Mesenchymal stem cell (in vitro differentiated cells and primary cell): ENCODE results near the gene ERGIC1.
"Not testable (repeated sequence)": the region's sequence is repeated elsewhere in the genome, so short reads cannot be mapped to it uniquely, and the experiment has no call there.

Experiments
- DNase-seq: peaks from one replicate; pipeline ENCODE4 v3.0.0-alpha.2; 2013
- H2AFZ ChIP-seq: one replicate; pipeline ENCODE4 v1.6.1; 2013; ENCODE audit warnings: low read depth, mild to moderate bottlenecking, control low read depth, inconsistent platforms, low read length, moderate library complexity
- H2AK5ac ChIP-seq: 2 replicates; pipeline ENCODE4 v1.6.1; 2013; ENCODE audit warnings: low read length, moderate library complexity, mild to moderate bottlenecking, inconsistent platforms; ENCODE audit not compliant: severe bottlenecking
- H2BK120ac ChIP-seq: one replicate; pipeline ENCODE4 v1.6.1; 2013; ENCODE audit warnings: low read depth, mild to moderate bottlenecking, inconsistent platforms, low read length, moderate library complexity
- H2BK12ac ChIP-seq, 2 experiments: one replicate each; pipeline ENCODE4 v1.6.1; 2013; ENCODE audit warnings: inconsistent platforms in 2 of 2, low read length in 2 of 2, mild to moderate bottlenecking in 2 of 2, moderate library complexity in 2 of 2, control low read depth in 1 of 2
- H2BK15ac ChIP-seq: one replicate; pipeline ENCODE4 v1.6.1; 2013; ENCODE audit warnings: mild to moderate bottlenecking, low read depth, inconsistent platforms; ENCODE audit not compliant: poor library complexity, severe bottlenecking
- H2BK5ac ChIP-seq: 2 replicates; pipeline ENCODE4 v1.6.1; 2013; ENCODE audit warnings: low read depth, mild to moderate bottlenecking, low read length, control low read depth, inconsistent platforms; ENCODE audit not compliant: poor library complexity, severe bottlenecking
- H3K14ac ChIP-seq, 2 experiments: one replicate each; pipeline ENCODE4 v1.6.1; 2013; ENCODE audit warnings: inconsistent platforms in 2 of 2, low read length in 2 of 2, control low read depth in 1 of 2, mild to moderate bottlenecking in 1 of 2, moderate library complexity in 1 of 2
- H3K18ac ChIP-seq, 2 experiments: one replicate each; pipeline ENCODE4 v1.6.1; 2013; ENCODE audit warnings: inconsistent platforms in 2 of 2, low read length in 2 of 2, control low read depth in 1 of 2, low read depth in 1 of 2, mild to moderate bottlenecking in 1 of 2
- H3K23ac ChIP-seq, 2 experiments: one replicate each; pipeline ENCODE4 v1.6.1; 2013; ENCODE audit warnings: inconsistent platforms in 2 of 2, low read length in 2 of 2, mild to moderate bottlenecking in 2 of 2, moderate library complexity in 2 of 2, control low read depth in 1 of 2
- H3K27ac ChIP-seq: 2 replicates; pipeline ENCODE4 v1.5.1; 2013; ENCODE audit warnings: mild to moderate bottlenecking, moderate library complexity, low read length, control low read depth, inconsistent platforms; ENCODE audit not compliant: poor library complexity, severe bottlenecking
- H3K27me3 ChIP-seq, 2 experiments: 2 replicates each; pipeline versions ENCODE4 v1.6.1 to v1.7.0; 2013; ENCODE audit warnings: low read length in 2 of 2, mild to moderate bottlenecking in 2 of 2, moderate library complexity in 2 of 2, control low read depth in 1 of 2, inconsistent platforms in 1 of 2; ENCODE audit not compliant: control insufficient read depth in 1 of 2, insufficient read depth in 1 of 2
- H3K36me3 ChIP-seq, 2 experiments: 2 replicates each; pipeline versions ENCODE4 v1.6.1 to v1.7.0; 2013; ENCODE audit warnings: low read length in 2 of 2, control low read depth in 1 of 2, inconsistent platforms in 1 of 2, low read depth in 1 of 2, mild to moderate bottlenecking in 1 of 2; ENCODE audit not compliant: insufficient read depth in 2 of 2, control insufficient read depth in 1 of 2
- H3K4ac ChIP-seq, 2 experiments: one replicate each; pipeline ENCODE4 v1.6.1; 2013; ENCODE audit warnings: inconsistent platforms in 2 of 2, low read length in 2 of 2, mild to moderate bottlenecking in 2 of 2, moderate library complexity in 2 of 2, control low read depth in 1 of 2, low read depth in 1 of 2
- H3K4me1 ChIP-seq: 2 replicates; pipeline ENCODE4 v1.6.1; 2013; ENCODE audit warnings: low read depth, low read length, control low read depth; ENCODE audit not compliant: control insufficient read depth, insufficient read depth
- H3K4me2 ChIP-seq: 2 replicates; pipeline ENCODE4 v1.6.1; 2013; ENCODE audit warnings: low read length, mild to moderate bottlenecking, inconsistent platforms; ENCODE audit not compliant: poor library complexity, severe bottlenecking
- H3K4me3 ChIP-seq, 2 experiments: 2 replicates each; pipeline versions ENCODE4 v1.5.1 to v1.7.0; 2013; ENCODE audit warnings: low read length in 2 of 2, mild to moderate bottlenecking in 2 of 2, control low read depth in 1 of 2, low read depth in 1 of 2; ENCODE audit not compliant: insufficient read depth in 1 of 2
- H3K79me1 ChIP-seq: replicated peaks from 2 replicates; pipeline ENCODE4 v1.6.1; 2013; ENCODE audit warnings: mild to moderate bottlenecking, control low read depth, low read length, inconsistent platforms; ENCODE audit not compliant: poor library complexity, severe bottlenecking
- H3K9ac ChIP-seq: 2 replicates; pipeline ENCODE4 v1.7.0; 2013; ENCODE audit warnings: mild to moderate bottlenecking, low read length, moderate library complexity
- H3K9me3 ChIP-seq: 2 replicates; pipeline ENCODE4 v1.7.0; 2013; ENCODE audit warnings: mild to moderate bottlenecking, low read length; ENCODE audit not compliant: control insufficient read depth
- H4K8ac ChIP-seq: one replicate; pipeline ENCODE4 v1.6.1; 2013; ENCODE audit warnings: inconsistent platforms, mild to moderate bottlenecking, low read length, moderate library complexity
- H4K91ac ChIP-seq: one replicate; pipeline ENCODE4 v1.6.1; 2013; ENCODE audit warnings: mild to moderate bottlenecking, low read length, inconsistent platforms
- WGBS: methylation state at CpG from one replicate; pipeline ENCODE4 v1.1.7; 2013; ENCODE audit warnings: mixed read lengths; 5-methylcytosine and 5-hydroxymethylcytosine counted together

The ERGIC1 gene

GRCh38 chr5:172787538-172787937 lies 46.5 kb upstream of the ERGIC1 start:
- H3K4me3 ChIP-seq, H3K23ac ChIP-seq, H3K36me3 ChIP-seq, H4K91ac ChIP-seq, H3K14ac ChIP-seq, H3K9me3 ChIP-seq, H2BK5ac ChIP-seq, H4K8ac ChIP-seq, H2AFZ ChIP-seq, H3K4me2 ChIP-seq, H3K27me3 ChIP-seq, H3K27ac ChIP-seq, H3K9ac ChIP-seq, DNase-seq, H2BK120ac ChIP-seq, H2BK15ac ChIP-seq, H3K79me1 ChIP-seq, H3K18ac ChIP-seq: not testable (repeated sequence)
- Histone ChIP-seq H2AK5ac (peak overlapping the region; percentile 35), H3K4ac (peak overlapping the region in 1 of 2 experiments; percentile 39), H3K4me1 (peaks cover 22% of the 10 kb centered on the region), H2BK12ac (peak overlapping the region in 1 of 2 experiments; percentile 51)
- 73% methylated on average over 3 of the region's 3 CpGs for WGBS

- peak overlapping the region; percentile 66 for H2AK5ac ChIP-seq
- no peak overlapping the region for H3K23ac ChIP-seq
- WGBS: 70% methylated on average over 18 of the region's 21 CpGs
- H2BK120ac ChIP-seq: peak overlapping the region; percentile 11
- H2BK12ac ChIP-seq: peak overlapping the region; percentile 73 to 82
- H2BK15ac ChIP-seq: peak overlapping the region; percentile 90
- no peaks in the 10 kb centered on the region for H3K79me1 ChIP-seq
- no peaks in the 10 kb centered on the region for H3K27me3 ChIP-seq
- H2AFZ ChIP-seq: no peak overlapping the region
- H2BK5ac ChIP-seq: no peak overlapping the region
- no peaks in the 10 kb centered on the region for H3K36me3 ChIP-seq
- no peaks in the 10 kb centered on the region for H3K9me3 ChIP-seq
- H3K14ac ChIP-seq: peak overlapping the region in 1 of 2 experiments; percentile 64
- H3K4me3 ChIP-seq: peak overlapping the region in 1 of 2 experiments; percentile 42
- peak; percentile 79 for DNase-seq
- H4K8ac ChIP-seq: peak overlapping the region; percentile 84
- no peak overlapping the region for H3K27ac ChIP-seq
- H3K4me1 ChIP-seq: peaks cover 24% of the 10 kb centered on the region
- H3K4me2 ChIP-seq: no peak overlapping the region
- H3K18ac ChIP-seq: peak overlapping the region; percentile 56 to 80
- peak overlapping the region; percentile 2 for H4K91ac ChIP-seq
- peak overlapping the region; percentile 42 to 82 for H3K4ac ChIP-seq
- H3K9ac ChIP-seq: peak overlapping the region; percentile 83
These were observed 45.0 kb upstream of the ERGIC1 start for GRCh38 chr5:172788771-172789686.

GRCh38 chr5:172789687-172790495 lies 44.2 kb upstream of the ERGIC1 start:
- no peaks in the 10 kb centered on the region for H3K9me3 ChIP-seq
- 40% methylated on average over 9 of the region's 9 CpGs for WGBS
- H3K18ac ChIP-seq: peak overlapping the region; percentile 56 to 80
- H3K4me2 ChIP-seq: no peak overlapping the region
- H2BK15ac ChIP-seq: peak overlapping the region; percentile 1
- H4K91ac ChIP-seq: peak overlapping the region; percentile 2
- no peak overlapping the region for H3K14ac ChIP-seq
- peaks cover 28% of the 10 kb centered on the region for H3K4me1 ChIP-seq
- peak overlapping the region; percentile 11 for H2BK120ac ChIP-seq
- no peaks in the 10 kb centered on the region for H3K36me3 ChIP-seq
- H2AK5ac ChIP-seq: peak overlapping the region; percentile 66
- no peak overlapping the region for H3K27ac ChIP-seq
- no peaks in the 10 kb centered on the region for H3K79me1 ChIP-seq
- H3K4me3 ChIP-seq: peak overlapping the region in 1 of 2 experiments; percentile 42
- H4K8ac ChIP-seq: peak overlapping the region; percentile 84
- H3K27me3 ChIP-seq: no peaks in the 10 kb centered on the region
- peak overlapping the region; percentile 73 to 82 for H2BK12ac ChIP-seq
- DNase-seq: peak; percentile 55
- peak overlapping the region; percentile 42 to 82 for H3K4ac ChIP-seq
- H2AFZ ChIP-seq: no peak overlapping the region
- H3K9ac ChIP-seq: peak overlapping the region; percentile 83
- H2BK5ac ChIP-seq: no peak overlapping the region
- H3K23ac ChIP-seq: peak overlapping the region in 1 of 2 experiments; percentile 2

- 69% methylated on average over 5 of the region's 5 CpGs for WGBS
These were observed 43.6 kb upstream of the ERGIC1 start for GRCh38 chr5:172790496-172790889.

More at GRCh38 chr5:172790496-172790889, 43.6 kb upstream of the ERGIC1 start:
- Histone ChIP-seq H2BK15ac (no peak overlapping the region), H3K4me1 (peaks cover 30% of the 10 kb centered on the region), H3K23ac (no peak overlapping the region), H3K18ac (peak overlapping the region in 1 of 2 experiments; percentile 42), H2AK5ac (peak overlapping the region; percentile 55), H3K79me1 (no peaks in the 10 kb centered on the region), H2AFZ (no peak overlapping the region), H3K9me3 (no peaks in the 10 kb centered on the region), H2BK120ac (no peak overlapping the region), H2BK5ac (no peak overlapping the region), H4K91ac (peak overlapping the region; percentile 70), H3K4me3 (no peak overlapping the region), H4K8ac (no peak overlapping the region), H3K27me3 (no peaks in the 10 kb centered on the region), H3K36me3 (no peaks in the 10 kb centered on the region), H3K27ac (no peak overlapping the region), H2BK12ac (peak overlapping the region; percentile 7 to 56), H3K14ac (peak overlapping the region in 1 of 2 experiments; percentile 30), H3K4me2 (no peak overlapping the region), H3K9ac (no peak overlapping the region), H3K4ac (peak overlapping the region in 1 of 2 experiments; percentile 42)
- DNase-seq: no peak
